GM12878 (cell line): ENCODE results near the gene PISD. TPM values are rescaled to one million over a fixed set of nuclear protein-coding genes. Genes with fewer than 3 reads are reported as not detected.

Experiments
- ATAC-seq: fragments of 200-7000 bp; cut with Tn5 transposase; 3 replicates; pipeline ENCODE4 v1.9.1; 2020; ENCODE audit warnings: mild to moderate bottlenecking, moderate library complexity
- BruUV-seq: library from RNA; stranded (reverse); fragments of 400-500 nt; replicated peaks from 2 replicates; lab custom pipeline; 2021; lab: Mats Ljungman, UMichigan
- CTCF ChIA-PET: fragments of 300-600 bp; sonication (Branson Sonifier 250); formaldehyde crosslinking; extraction: SDS; loops from one replicate; lab custom pipeline; 2021; ENCODE audit warnings: inconsistent platforms; lab: Yijun Ruan, JAX
- POLR2A ChIA-PET: fragments of 350-600 bp; formaldehyde crosslinking; extraction: SDS; loops from one replicate; lab custom pipeline; 2021; ENCODE audit warnings: inconsistent platforms; lab: Charles Lee
- RAD21 ChIA-PET: fragments of 300-600 bp; sonication (Branson Sonifier 250); formaldehyde crosslinking; loops from one replicate; lab custom pipeline; 2023; ENCODE audit warnings: antibody characterized with exemption; ENCODE audit not compliant: unreplicated experiment; lab: Charles Lee
- SMC1A ChIA-PET: fragments of 300-600 bp; sonication (Branson Sonifier 250); formaldehyde crosslinking; loops from one replicate; lab custom pipeline; 2023; ENCODE audit not compliant: unreplicated experiment, uncharacterized antibody; lab: Charles Lee
- DNase-seq: peaks from one replicate; pipeline ENCODE4 v3.0.0-alpha.2; 2011; ENCODE audit warnings: low read depth, low spot score
- FAIRE-seq: peaks from 3 replicates; lab custom pipeline; 2011; peaks lifted over from hg19 to GRCh38; lab: Jason Lieb, UNC
- H2AFZ ChIP-seq: 2 replicates; pipeline ENCODE4 v1.6.0; 2011; ENCODE audit warnings: low read depth, low read length, control low read depth; ENCODE audit not compliant: control insufficient read depth
- H3K27ac ChIP-seq: 2 replicates; pipeline ENCODE4 v1.5.1; 2011; ENCODE audit warnings: control low read depth; ENCODE audit not compliant: control insufficient read depth, insufficient read depth
- H3K27me3 ChIP-seq, 2 experiments: replicated peaks in 1 of 2; 2 replicates each; pipeline versions ENCODE4 v1.6.0 to v1.6.1; 2011; ENCODE audit warnings: low read length in 1 of 2; ENCODE audit not compliant: control insufficient read depth in 2 of 2, insufficient read depth in 2 of 2
- H3K36me3 ChIP-seq, 2 experiments: 2 replicates each; pipeline ENCODE4 v1.5.1; 2011; ENCODE audit warnings: low read length in 1 of 2; ENCODE audit not compliant: control insufficient read depth in 2 of 2, insufficient read depth in 2 of 2
- H3K4me1 ChIP-seq: 2 replicates; pipeline ENCODE4 v1.6.1; 2011; ENCODE audit warnings: mild to moderate bottlenecking, low read length, moderate library complexity, mixed read lengths; ENCODE audit not compliant: control insufficient read depth, insufficient read depth
- H3K4me2 ChIP-seq: 2 replicates; pipeline ENCODE4 v1.6.0; 2011; ENCODE audit warnings: control low read depth; ENCODE audit not compliant: control insufficient read depth, insufficient read depth
- H3K4me3 ChIP-seq: fragments of 200-600 bp; sonication (generic); 2 replicates; pipeline ENCODE4 v1.5.1; 2016
- H3K79me2 ChIP-seq: 2 replicates; pipeline ENCODE4 v1.6.0; 2011; ENCODE audit warnings: low read length; ENCODE audit not compliant: control insufficient read depth, insufficient read depth
- H3K9ac ChIP-seq: 2 replicates; pipeline ENCODE4 v1.8.0; 2011; ENCODE audit warnings: low read length, control low read depth, mixed read lengths; ENCODE audit not compliant: control insufficient read depth, insufficient read depth
- H3K9me3 ChIP-seq: replicated peaks from 3 replicates; pipeline ENCODE4 v1.5.1; 2011; ENCODE audit warnings: mild to moderate bottlenecking, low read length; ENCODE audit not compliant: control insufficient read depth, insufficient read depth
- H4K20me1 ChIP-seq: 2 replicates; pipeline ENCODE4 v1.6.0; 2011; ENCODE audit not compliant: control insufficient read depth, insufficient read depth
- BACH1 ChIP-seq: fragments of 450-650 bp; IDR thresholded peaks from 2 replicates; pipeline ENCODE4 v1.6.1; 2017; ENCODE audit warnings: mild to moderate bottlenecking, borderline replicate concordance
- BCLAF1 ChIP-seq: fragments of 450-650 bp; IDR thresholded peaks from 2 replicates; pipeline ENCODE4 v1.6.1; 2017; ENCODE audit warnings: antibody characterized with exemption, mild to moderate bottlenecking, moderate library complexity
- CBFB ChIP-seq: IDR thresholded peaks from 2 replicates; pipeline ENCODE4 v1.6.1; 2016; ENCODE audit warnings: antibody characterized with exemption, low read depth
- CBX5 ChIP-seq: sonication (generic); IDR thresholded peaks from 2 replicates; pipeline ENCODE4 v1.6.1; 2016; ENCODE audit warnings: low read depth, moderate library complexity, mild to moderate bottlenecking, inconsistent platforms
- CREM ChIP-seq: IDR thresholded peaks from 2 replicates; pipeline ENCODE4 v1.6.1; 2014; ENCODE audit warnings: antibody characterized with exemption, low read depth
- HDGF ChIP-seq: fragments of 450-650 bp; IDR thresholded peaks from 2 replicates; pipeline ENCODE4 v1.6.1; 2016; ENCODE audit warnings: antibody characterized with exemption
- HSF1 ChIP-seq: fragments of 150-350 bp; IDR thresholded peaks from 2 replicates; pipeline ENCODE4 v1.6.1; 2014; ENCODE audit warnings: mild to moderate bottlenecking, low read depth, low read length
- MXI1 ChIP-seq: fragments of 150-350 bp; IDR thresholded peaks from 2 replicates; pipeline ENCODE4 v1.6.1; 2011; ENCODE audit warnings: low read depth, mild to moderate bottlenecking, inconsistent platforms, low read length, improper control_type of control experiment
- RELB ChIP-seq: fragments of 450-650 bp; IDR thresholded peaks from 2 replicates; pipeline ENCODE4 v1.6.1; 2017; ENCODE audit warnings: low read depth, mild to moderate bottlenecking, moderate library complexity
- SUZ12 ChIP-seq: fragments of 200-600 bp; sonication (generic); IDR thresholded peaks from one replicate; pipeline ENCODE4 v1.6.1; 2018; ENCODE audit warnings: antibody characterized with exemption, mild to moderate bottlenecking; ENCODE audit not compliant: unreplicated experiment
- ZBTB33 ChIP-seq: fragments of 450-650 bp; IDR thresholded peaks from 2 replicates; pipeline ENCODE4 v1.6.1; 2017; ENCODE audit warnings: mild to moderate bottlenecking
- ZNF217 ChIP-seq: fragments of 450-650 bp; IDR thresholded peaks from 2 replicates; pipeline ENCODE4 v1.6.1; 2017; ENCODE audit warnings: antibody characterized with exemption, mild to moderate bottlenecking
- ZNF384 ChIP-seq: IDR thresholded peaks from 2 replicates; pipeline ENCODE4 v1.6.1; 2012; ENCODE audit warnings: low read depth, mild to moderate bottlenecking, low read length, improper control_type of control experiment, borderline replicate concordance
- WGBS: methylation state at CpG from one replicate; pipeline ENCODE4 v1.1.6; 2016; ENCODE audit warnings: low lambda C conversion rate; ENCODE audit not compliant: insufficient replicate concordance, insufficient coverage; ENCODE audit errors: missing lambda C conversion rate; 5-methylcytosine and 5-hydroxymethylcytosine counted together
- in situ Hi-C: fragments of 300-500 bp; cut with MboI; formaldehyde crosslinking; loops from 9 replicates; pipeline ENCODE4 v1.14.3; 2018; ENCODE audit warnings: mixed read lengths
- intact Hi-C: fragments of 100-400 bp; cut with micrococcal nuclease; formaldehyde crosslinking; loops from one replicate; pipeline ENCODE4 v1.14.2; 2022; ENCODE audit not compliant: unreplicated experiment
- polyA plus RNA-seq, 11 experiments: library from polyadenylated mRNA; depleted of rRNA in 4 of 11; unstranded in 6 of 11; stranded (reverse) in 5 of 11; fragments of >200 nt; fragmentation: Nextera tagmentation in 4 of 11; fragmentation: Illumina TruSeq in 1 of 11; extraction: Ambion mirVana in 4 of 11; extraction: Trizol in 1 of 11; gene quantifications; 1 replicate in 1 of 11; 2 replicates in 10 of 11; pipeline versions ENCODE4 v1.2.1 to v1.2.3, GENCODE V29; 2011 to 2016; ENCODE audit warnings: inconsistent platforms in 2 of 11, missing spikeins in 2 of 11, low read depth in 1 of 11
- total RNA-seq, 4 experiments: library from RNA; depleted of rRNA in 3 of 4; stranded (reverse); fragments of >200 nt in 3 of 4; fragmentation: Illumina TruSeq in 1 of 4; extraction: Trizol in 1 of 4; gene quantifications; 2 replicates each; pipeline versions ENCODE4 v1.2.1 to v1.2.3, GENCODE V29; 2013 to 2021

Gene PISD
- total and polyA plus RNA-seq, 10 of the 15 experiments (the other 5 are each of a cell fraction or from before 2014, with no cell fraction given): 25.8 to 62.7 (median 45.8) TPM

GRCh38 chr22:31611061-31611760 is 50.8 kb downstream of the PISD start (continued):
- no peak for TF ChIP-seq ZBTB33
- no peak for TF ChIP-seq ZNF217
- no peak for TF ChIP-seq HDGF
- no peak for TF ChIP-seq MXI1
- no peak for TF ChIP-seq CBX5
- TF ChIP-seq ZNF384: no peak

GRCh38 chr22:31610611-31611010 is 51.4 kb downstream of the PISD start:
- no peak overlapping the region for H3K27ac ChIP-seq
- H3K36me3 ChIP-seq: peaks cover 8 to 24% of the 10 kb centered on the region in 2 experiments; a peak in 3 of 4 replicates
- H3K4me3 ChIP-seq: no peak overlapping the region
- 100% methylated on average over 6 of the region's 6 CpGs for WGBS
- SMC1A ChIA-PET: no interaction called here
- no peak for FAIRE-seq
- RAD21 ChIA-PET: no interaction called here
- ATAC-seq: no peak
- CTCF ChIA-PET: no interaction called here
- H3K9ac ChIP-seq: no peak overlapping the region
- intact Hi-C loops (no loop called here), in situ Hi-C loops (no loop called here)
- DNase-seq: no peak
- H3K27me3 ChIP-seq: no peaks in the 10 kb centered on the region
- no peaks in the 10 kb centered on the region for H3K79me2 ChIP-seq
- POLR2A ChIA-PET: no interaction called here
- H4K20me1 ChIP-seq: no peaks in the 10 kb centered on the region
- H2AFZ ChIP-seq: no peak overlapping the region
- no peaks in the 10 kb centered on the region for H3K9me3 ChIP-seq
- peaks cover 2% of the 10 kb centered on the region for H3K4me1 ChIP-seq
- no TSS peak for BruUV-seq
- no peak overlapping the region for H3K4me2 ChIP-seq
- no peak for TF ChIP-seq CBX5
- no peak for TF ChIP-seq SUZ12
- TF ChIP-seq BCLAF1: no peak
- no peak for TF ChIP-seq BACH1
- TF ChIP-seq CBFB: no peak
- TF ChIP-seq RELB: no peak
- TF ChIP-seq CREM: no peak
- TF ChIP-seq HSF1: no peak
